Measurements from ENCODE around the gene KRTAP4-11.

- TF ChIP-seq CTCF (IDR thresholded peaks at IDR 0.05) (no peak), POLR2A (IDR thresholded peaks at IDR 0.05) (no peak), EP300 (IDR thresholded peaks at IDR 0.05) (no peak)
Observed at GRCh38 chr17:41133880-41134735, 15.9 kb upstream of the KRTAP4-11 start.

Data from tibial nerve (tissue), 4 donors.